NCI-H526 (cell line): Measurements from ENCODE around the gene GJB4.
A peak's percentile ranks its signal among the peaks of the same experiment; 100 is the strongest.
"Not testable (repeated sequence)": the region's sequence is repeated elsewhere in the genome, so short reads cannot be mapped to it uniquely, and the experiment has no call there.

Experiments
- DNase-seq, 2 experiments: peaks; one replicate each; lab custom pipeline; 2025; lab: John Stamatoyannopoulos, UW

The GJB4 gene

DNA sequence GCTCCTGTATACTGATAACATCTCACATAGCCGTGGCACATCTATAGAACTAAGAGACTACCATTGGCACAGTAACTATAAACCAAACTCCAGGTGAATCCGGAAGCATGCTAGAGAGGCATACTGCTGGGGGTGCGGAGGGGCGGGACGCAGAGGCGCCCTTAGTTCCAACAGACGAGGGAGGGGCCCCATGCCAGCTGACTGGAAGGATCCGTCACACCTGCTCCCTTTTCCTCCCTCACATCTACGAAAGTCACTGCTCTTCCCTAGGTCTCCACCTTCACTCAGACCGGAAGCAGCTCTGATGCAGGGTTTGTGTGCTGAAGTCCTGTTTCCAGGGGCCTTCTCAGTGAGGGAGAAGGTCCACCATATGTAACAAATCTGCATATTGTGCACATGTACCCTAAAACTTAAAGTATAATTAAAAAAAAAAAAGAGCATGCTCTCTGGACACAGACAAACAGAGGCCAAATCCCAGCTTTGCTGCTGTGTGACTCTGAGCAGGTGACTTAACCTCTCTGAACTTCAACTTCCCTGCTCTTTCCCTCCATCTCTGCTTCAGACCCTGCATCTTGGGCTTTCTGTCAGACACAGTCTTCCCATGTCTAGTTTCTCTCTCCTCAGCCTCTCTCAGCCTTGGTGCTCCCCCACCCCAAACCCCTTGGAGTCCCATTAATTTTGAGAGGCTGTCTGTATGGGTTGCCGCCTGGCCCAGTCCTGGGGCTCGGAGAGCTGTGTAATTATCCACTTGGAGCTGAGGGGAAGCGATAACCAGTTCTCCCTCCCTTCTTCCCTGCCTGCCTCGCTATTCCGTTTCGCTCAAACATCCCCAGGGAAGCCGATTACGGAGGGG is 12.5 kb upstream of the GJB4 start:
- DNase-seq, result no peak

GRCh38 chr1:34747638-34747941 is 11.9 kb upstream of the GJB4 start:
- no peak for DNase-seq

- DNase-seq, result no peak
Measured at GRCh38 chr1:34749992-34750391, 9.5 kb upstream of the GJB4 start.

DNA sequence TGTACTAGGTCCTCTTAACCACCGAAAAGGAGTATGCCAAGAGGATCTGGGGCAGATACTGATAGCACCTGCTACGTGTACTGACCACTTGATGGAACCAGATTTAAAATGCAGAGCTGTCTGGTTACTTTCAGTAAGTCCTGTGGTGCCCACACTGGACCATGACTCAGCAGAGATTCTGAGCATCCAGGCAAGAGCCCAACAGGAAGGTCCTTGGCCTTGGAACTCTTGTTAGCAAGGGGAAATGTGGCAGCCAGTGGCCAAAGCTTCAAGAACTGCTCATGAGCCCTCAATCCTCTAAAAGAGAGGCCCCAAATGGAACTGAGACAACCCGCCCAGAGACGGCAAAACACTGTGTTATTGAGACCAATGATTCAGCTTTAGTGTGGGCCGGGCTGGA is 8.9 kb upstream of the GJB4 start:
- DNase-seq, result no peak

GRCh38 chr1:34753163-34753562 is 6.4 kb upstream of the GJB4 start:
- no peak for DNase-seq

- DNase-seq, result peak; percentile 22 to 47
Measured at GRCh38 chr1:34754964-34755637, 4.4 kb upstream of the GJB4 start, which contains the start of gene GJB5. TSS of gene GJB5 (plus strand) at chr1:34755047. CDS start at chr1:34757331, 2,284 bp downstream.

DNA sequence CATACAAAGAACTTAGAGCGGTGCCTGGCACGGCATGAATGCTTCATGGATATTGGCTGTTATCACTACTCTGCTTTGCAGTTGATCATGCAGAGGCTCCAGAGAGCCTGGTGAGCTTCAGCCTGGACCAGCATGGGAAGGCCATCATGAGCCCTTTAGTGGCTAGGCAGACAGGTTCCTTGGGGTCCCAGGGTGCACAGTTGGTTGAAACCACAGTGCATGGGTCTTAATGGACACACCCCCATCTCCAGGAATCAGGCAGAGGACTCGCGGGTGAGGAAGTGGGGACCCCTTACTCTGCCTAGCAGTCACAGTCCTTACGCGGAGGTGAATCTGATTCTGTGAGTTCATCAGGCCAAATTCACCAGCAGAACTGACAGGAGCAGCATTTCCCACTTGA is 3.6 kb upstream of the GJB4 start:
- DNase-seq, result no peak

GRCh38 chr1:34757386-34757785 is 2.2 kb upstream of the GJB4 start:
- no peak for DNase-seq

DNA sequence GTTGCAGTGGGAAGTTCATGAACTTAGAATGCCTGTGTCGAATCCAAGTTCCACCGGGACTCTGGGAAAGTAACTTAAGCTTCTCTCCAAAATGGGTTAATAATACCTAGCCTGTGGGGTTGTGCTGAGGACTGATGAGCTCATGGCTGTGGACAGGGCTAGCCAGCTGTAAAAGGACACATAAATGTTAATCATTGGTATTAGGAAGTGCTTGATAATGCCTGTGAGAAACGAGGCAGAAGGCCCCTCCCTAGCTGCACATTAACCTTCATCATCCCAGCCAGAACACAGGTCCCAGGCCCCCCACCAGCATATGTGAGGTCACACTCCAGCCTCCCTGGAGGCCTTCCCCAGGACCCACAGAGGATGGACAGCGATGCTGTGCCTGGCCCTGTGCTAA is 789 bp upstream of the GJB4 start:
- no peak for DNase-seq

GRCh38 chr1:34761176-34761761 is 1.7 kb downstream of the GJB4 start:
- DNase-seq, result no peak

- no peak for DNase-seq
Measured at GRCh38 chr1:34761776-34762307, 2.3 kb downstream of the GJB4 start.

DNA sequence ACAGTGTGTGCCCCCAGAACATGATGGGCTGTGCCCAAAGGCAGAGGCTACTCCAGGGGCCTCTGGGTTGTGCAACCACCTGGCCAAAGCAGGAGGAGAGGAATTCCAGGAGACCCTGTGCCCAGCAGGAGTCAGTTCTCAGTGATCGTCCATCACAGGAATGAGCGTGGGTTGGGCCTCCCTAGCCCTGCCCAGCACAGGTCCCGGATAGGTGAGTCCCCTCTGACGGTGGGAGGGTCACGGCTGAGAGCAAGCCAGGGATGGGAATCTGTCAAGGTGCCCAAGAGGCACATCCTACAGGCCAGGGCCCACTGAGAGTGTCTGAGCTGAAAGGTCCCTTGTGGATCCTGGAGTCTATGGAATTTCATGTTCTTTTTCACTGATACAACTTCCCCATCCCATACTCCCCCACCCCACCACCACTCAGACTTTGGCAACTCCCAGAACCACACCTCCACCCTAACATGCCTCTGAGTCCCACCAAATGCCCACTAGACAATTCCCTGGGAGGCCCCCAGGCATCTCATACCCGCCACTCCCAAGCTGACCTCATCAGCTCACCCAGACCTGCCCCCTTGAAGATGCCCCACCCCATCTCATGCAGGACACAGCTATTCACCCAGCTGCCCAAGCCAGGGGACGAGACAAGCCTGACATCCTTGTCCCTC is 3.1 kb downstream of the GJB4 start:
- no peak for DNase-seq

GRCh38 chr1:34763142-34763781 is 3.7 kb downstream of the GJB4 start:
- no peak for DNase-seq

DNA sequence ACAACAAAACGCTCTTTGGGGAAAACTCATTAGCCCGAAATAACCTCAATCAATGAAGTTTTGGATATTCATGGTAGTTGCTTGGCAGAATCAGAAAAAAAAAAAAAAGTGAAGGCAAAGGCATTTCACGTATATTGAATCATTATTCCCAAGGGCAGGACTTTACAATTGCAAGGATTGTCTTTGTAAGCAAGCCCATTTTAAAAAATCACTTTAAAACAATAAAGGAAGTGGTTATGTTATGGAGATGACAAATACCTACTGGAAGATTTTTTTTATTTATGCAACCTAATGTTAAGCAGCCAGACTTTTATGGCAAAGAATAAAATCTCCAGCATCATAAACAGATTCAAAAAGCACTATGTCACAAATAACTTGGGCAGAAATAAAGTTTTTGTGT is 9.3 kb downstream of the GJB4 start:
- no peak for DNase-seq

DNA sequence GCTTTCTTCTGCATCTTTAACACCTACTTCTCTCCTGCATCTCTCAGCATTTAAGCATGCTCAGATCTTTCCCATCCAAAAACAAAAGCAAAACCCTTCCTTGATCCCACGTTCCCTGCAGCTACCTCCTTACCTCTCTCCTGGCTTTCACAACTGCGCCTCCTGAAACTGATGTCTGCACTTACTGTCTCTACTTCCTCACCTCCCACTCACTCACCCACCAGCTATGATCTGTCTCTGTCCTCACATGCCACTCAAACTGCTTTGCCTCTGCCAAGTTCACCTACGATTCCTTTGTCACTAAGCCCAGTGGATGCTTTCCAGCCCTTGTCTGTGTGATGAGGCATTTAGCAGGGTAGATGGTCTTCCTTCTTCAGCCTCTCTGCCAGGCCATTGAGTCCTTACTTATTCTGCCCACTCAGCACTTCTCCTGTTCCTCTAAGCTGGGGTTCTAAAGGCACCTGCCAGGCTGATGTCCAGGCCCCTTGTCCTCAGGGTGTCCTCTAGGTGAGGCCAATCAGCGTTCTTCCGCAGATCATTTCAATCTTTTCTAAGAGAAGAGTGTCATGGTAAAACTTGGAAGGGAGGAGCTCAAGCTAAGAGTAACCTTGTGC is 11.5 kb downstream of the GJB4 start:
- DNase-seq, result no peak

DNA sequence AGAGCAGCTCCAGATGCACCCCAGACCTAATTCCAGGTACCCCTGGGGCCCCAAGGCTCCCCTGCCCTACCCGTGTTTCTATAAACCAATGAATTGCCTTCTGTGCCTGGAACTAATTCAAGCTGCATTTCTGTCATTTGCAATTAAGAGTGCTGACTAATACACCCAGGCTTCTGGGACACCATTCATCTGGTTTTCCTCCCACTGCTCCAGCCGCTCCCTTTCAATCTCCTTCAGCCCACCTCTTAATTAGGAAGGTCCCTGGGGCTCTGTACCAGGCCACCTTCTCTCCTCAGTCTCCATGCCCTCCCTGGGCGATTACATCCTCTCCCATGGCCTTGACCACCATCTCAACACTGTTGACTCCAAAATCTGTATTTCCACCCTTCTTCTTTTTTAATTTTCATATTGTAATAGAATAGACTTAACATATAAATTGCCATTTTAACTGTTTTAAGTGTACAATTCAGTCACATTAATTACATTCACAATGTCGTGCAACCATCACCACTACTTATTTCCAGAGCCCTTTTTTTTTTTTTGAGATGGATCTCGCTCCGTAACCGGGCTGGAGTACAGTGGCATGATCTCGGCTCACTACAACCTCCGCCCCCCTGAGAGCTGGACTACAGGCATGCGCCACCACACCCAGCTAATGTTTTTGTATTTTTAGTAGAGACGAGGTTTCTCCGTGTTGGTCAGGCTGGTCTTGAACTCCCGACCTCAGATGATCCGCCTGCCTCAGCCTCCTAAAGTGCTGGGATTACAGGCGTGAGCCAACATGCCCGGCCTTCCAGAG is 12.2 kb downstream of the GJB4 start:
- DNase-seq, result no peak

DNA sequence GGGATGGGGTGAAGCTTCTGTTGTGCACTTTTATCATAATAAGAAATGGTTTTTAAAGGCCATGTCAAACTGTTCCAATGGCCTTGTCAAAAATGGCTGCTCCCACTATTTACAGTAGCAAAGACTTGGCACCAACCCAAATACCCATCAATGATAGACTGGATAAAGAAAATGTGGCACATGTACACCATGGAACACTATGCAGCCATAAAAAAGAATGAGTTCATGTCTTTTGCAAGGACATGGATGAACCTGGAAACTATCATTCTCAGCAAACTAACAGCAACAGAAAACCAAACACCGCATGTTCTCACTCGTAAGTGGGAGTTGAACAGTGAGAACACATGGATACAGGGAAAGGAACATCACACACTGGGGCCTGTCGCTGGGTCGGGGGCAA is 13.6 kb downstream of the GJB4 start:
- DNase-seq, result not testable (repeated sequence)

DNA sequence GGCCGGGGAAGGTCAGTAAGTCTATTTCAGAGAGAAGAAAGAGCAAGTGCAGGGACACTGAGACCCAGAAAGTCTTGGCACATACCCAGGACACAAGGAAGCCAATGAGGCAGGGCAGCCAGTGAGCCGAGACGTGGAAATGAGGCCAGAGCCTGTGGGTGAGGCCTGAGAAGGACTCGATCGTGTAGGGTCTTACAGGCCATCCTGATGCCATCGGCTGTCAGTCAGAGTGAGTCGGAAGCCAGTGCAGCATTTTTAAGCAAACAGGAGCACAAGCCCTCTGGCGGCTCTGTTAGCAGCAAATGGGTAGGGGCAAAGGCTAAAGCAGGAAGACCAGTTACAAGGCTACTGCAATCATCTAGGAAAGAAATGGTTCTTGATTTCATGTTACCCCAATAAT is 15.4 kb downstream of the GJB4 start:
- DNase-seq, result no peak

DNA sequence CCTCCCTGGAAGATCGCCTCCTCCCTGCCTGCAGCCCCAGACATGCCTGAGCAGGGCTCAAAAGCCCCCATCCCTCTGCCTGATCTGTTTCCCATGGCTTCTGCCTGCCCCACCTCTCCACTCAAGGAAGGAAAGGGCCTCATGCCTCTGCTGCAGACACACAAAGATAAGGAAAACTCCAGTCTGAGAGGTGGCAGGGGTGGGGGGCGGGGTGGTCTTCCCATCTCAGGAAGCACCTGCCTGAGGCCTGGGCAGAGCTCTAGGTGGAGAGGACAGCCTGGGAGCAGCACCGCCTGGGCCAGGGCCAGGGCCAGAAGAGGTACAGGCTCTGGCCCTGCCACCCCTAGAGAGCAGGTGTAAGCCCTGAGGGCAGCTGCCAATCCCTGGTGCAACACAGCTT is 17.4 kb downstream of the GJB4 start:
- no peak for DNase-seq

GRCh38 chr1:34777519-34778321 is 18.2 kb downstream of the GJB4 start:
- no peak for DNase-seq
